Fibroblast of villous mesenchyme (primary cell): ENCODE results near the gene ARHGAP28. TPM values are rescaled to one million over a fixed set of nuclear protein-coding genes. Genes with fewer than 3 reads are reported as not detected.

Source experiments
- DNase-seq: peaks from one replicate; pipeline ENCODE4 v3.0.0-alpha.2; 2010; ENCODE audit warnings: low read depth
- H3K4me3 ChIP-seq: 2 replicates; pipeline ENCODE4 v1.5.1; 2011; ENCODE audit warnings: low read depth, mild to moderate bottlenecking, low read length
- small RNA-seq: library from RNA; depleted of rRNA; stranded (forward); fragments of <200 nt; gene quantifications from one replicate; pipeline ENCODE3, GENCODE V24; 2012
- total RNA-seq: library from RNA; depleted of rRNA; stranded (reverse); fragments of >200 nt; gene quantifications from 2 replicates; pipeline ENCODE4 v1.2.3, GENCODE V29; 2012
- TF ChIP-seq, protein P1 (sequence below): IDR thresholded peaks from 2 replicates; pipeline ENCODE4 v1.5.1; 2012; ENCODE audit warnings: low read depth, mild to moderate bottlenecking, low read length; ENCODE audit not compliant: insufficient read depth

ARHGAP28 gene
- total RNA-seq, 1 donor, result 6.0 TPM

DNA sequence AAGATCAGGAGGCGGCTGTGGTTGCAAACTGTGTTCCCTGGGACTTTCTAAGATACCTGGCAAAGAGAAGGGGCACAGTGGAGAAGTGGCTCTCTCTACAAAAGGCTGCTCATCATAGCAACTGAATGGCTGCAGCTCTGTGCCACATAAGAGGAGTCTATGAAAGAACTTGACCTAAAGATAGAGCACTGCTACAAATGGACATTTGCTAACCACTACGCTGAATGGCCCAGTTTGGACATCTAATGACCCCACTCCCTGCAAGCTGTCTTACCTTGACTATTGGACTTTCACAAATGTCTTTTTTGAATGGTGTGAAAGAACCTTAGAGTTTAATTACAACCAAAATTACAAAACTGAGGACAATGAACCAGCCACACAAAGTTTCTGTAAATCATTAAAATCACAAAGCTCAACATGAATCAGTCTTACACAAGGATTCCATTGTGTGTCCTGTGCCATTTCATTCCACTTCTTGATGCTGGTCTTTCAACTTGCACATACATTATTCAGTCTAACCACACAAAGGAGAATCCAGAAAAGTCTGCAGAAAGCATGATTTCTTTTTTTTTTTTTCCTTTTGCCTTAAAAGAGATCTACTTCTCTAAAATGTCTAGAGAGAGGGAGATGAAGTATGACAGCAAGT lies 234.1 kb downstream of the ARHGAP28 start:
- TF ChIP-seq, protein P1, sequence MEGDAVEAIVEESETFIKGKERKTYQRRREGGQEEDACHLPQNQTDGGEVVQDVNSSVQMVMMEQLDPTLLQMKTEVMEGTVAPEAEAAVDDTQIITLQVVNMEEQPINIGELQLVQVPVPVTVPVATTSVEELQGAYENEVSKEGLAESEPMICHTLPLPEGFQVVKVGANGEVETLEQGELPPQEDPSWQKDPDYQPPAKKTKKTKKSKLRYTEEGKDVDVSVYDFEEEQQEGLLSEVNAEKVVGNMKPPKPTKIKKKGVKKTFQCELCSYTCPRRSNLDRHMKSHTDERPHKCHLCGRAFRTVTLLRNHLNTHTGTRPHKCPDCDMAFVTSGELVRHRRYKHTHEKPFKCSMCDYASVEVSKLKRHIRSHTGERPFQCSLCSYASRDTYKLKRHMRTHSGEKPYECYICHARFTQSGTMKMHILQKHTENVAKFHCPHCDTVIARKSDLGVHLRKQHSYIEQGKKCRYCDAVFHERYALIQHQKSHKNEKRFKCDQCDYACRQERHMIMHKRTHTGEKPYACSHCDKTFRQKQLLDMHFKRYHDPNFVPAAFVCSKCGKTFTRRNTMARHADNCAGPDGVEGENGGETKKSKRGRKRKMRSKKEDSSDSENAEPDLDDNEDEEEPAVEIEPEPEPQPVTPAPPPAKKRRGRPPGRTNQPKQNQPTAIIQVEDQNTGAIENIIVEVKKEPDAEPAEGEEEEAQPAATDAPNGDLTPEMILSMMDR, result no peak
- no peak for DNase-seq
- H3K4me3 ChIP-seq, result no peak overlapping the region

Small RNAs within 50 kb of the gene (small RNA-seq; reads per million reads assigned to genes)
- not detected for gene RNU6-916P
